Loucy (cell line): ENCODE measurements around the gene RPS6KA2.

Experiments used
- H2AFZ ChIP-seq: fragments of 200-600 bp; sonication (generic); 2 replicates; pipeline ENCODE4 v1.6.0; 2016; ENCODE audit warnings: antibody characterized with exemption, mild to moderate bottlenecking, low read length, moderate library complexity
- H3F3A ChIP-seq: fragments of 200-600 bp; 2 replicates; pipeline ENCODE4 v1.6.0; 2016; ENCODE audit warnings: antibody characterized with exemption, low read depth, mild to moderate bottlenecking
- H3K27me3 ChIP-seq: fragments of 200-600 bp; sonication (generic); 2 replicates; pipeline ENCODE4 v1.6.1; 2014; ENCODE audit warnings: low read length, mild to moderate bottlenecking; ENCODE audit not compliant: insufficient read depth, poor library complexity, severe bottlenecking
- H3K36me3 ChIP-seq: fragments of 200-600 bp; sonication (generic); 2 replicates; pipeline ENCODE4 v1.6.1; 2016; ENCODE audit warnings: low read length; ENCODE audit not compliant: insufficient read depth
- H3K4me1 ChIP-seq: fragments of 200-600 bp; sonication (generic); 2 replicates; pipeline ENCODE4 v1.5.1; 2014; ENCODE audit warnings: low read length, mild to moderate bottlenecking; ENCODE audit not compliant: insufficient read depth, poor library complexity, severe bottlenecking
- H3K4me2 ChIP-seq: fragments of 200-600 bp; sonication (generic); 2 replicates; pipeline ENCODE4 v1.6.0; 2014; ENCODE audit warnings: antibody characterized with exemption, low read length, low read depth, mild to moderate bottlenecking; ENCODE audit not compliant: poor library complexity, severe bottlenecking
- H3K4me3 ChIP-seq: fragments of 200-600 bp; sonication (generic); 2 replicates; pipeline ENCODE4 v1.5.1; 2014; ENCODE audit warnings: low read length, mild to moderate bottlenecking, mixed read lengths; ENCODE audit not compliant: poor library complexity, severe bottlenecking
- H3K79me2 ChIP-seq: fragments of 200-600 bp; sonication (generic); 2 replicates; pipeline ENCODE4 v1.6.1; 2014; ENCODE audit warnings: low read length; ENCODE audit not compliant: insufficient read depth
- H3K9ac ChIP-seq: fragments of 200-600 bp; sonication (generic); 2 replicates; pipeline ENCODE4 v1.6.0; 2014; ENCODE audit warnings: mild to moderate bottlenecking, low read depth, low read length, moderate library complexity; ENCODE audit not compliant: poor library complexity, severe bottlenecking
- H3K9me2 ChIP-seq: fragments of 200-600 bp; sonication (generic); replicated peaks from 2 replicates; pipeline ENCODE4 v1.6.1; 2016; ENCODE audit warnings: low read depth, low read length, mixed read lengths
- H3K9me3 ChIP-seq: fragments of 200-600 bp; sonication (generic); 2 replicates; pipeline ENCODE4 v1.6.1; 2014; ENCODE audit warnings: mild to moderate bottlenecking, antibody characterized with exemption, low read length, low read depth; ENCODE audit not compliant: insufficient read depth
- H4K20me1 ChIP-seq: fragments of 200-600 bp; sonication (generic); 2 replicates; pipeline ENCODE4 v1.6.0; 2014; ENCODE audit warnings: antibody characterized with exemption, low read length, mild to moderate bottlenecking; ENCODE audit not compliant: insufficient read depth, poor library complexity, severe bottlenecking
- EZH2phosphoT487 ChIP-seq: fragments of 200-600 bp; IDR thresholded peaks from 2 replicates; pipeline ENCODE4 v1.6.1; 2018; ENCODE audit warnings: antibody characterized with exemption, mild to moderate bottlenecking, moderate library complexity, borderline replicate concordance
- TF ChIP-seq, protein P1 (sequence below): fragments of 200-600 bp; sonication (generic); conservative IDR thresholded peaks from 2 replicates; pipeline ENCODE4 v1.5.1; 2014; ENCODE audit warnings: mild to moderate bottlenecking, antibody characterized with exemption, low read length

The RPS6KA2 gene

DNA sequence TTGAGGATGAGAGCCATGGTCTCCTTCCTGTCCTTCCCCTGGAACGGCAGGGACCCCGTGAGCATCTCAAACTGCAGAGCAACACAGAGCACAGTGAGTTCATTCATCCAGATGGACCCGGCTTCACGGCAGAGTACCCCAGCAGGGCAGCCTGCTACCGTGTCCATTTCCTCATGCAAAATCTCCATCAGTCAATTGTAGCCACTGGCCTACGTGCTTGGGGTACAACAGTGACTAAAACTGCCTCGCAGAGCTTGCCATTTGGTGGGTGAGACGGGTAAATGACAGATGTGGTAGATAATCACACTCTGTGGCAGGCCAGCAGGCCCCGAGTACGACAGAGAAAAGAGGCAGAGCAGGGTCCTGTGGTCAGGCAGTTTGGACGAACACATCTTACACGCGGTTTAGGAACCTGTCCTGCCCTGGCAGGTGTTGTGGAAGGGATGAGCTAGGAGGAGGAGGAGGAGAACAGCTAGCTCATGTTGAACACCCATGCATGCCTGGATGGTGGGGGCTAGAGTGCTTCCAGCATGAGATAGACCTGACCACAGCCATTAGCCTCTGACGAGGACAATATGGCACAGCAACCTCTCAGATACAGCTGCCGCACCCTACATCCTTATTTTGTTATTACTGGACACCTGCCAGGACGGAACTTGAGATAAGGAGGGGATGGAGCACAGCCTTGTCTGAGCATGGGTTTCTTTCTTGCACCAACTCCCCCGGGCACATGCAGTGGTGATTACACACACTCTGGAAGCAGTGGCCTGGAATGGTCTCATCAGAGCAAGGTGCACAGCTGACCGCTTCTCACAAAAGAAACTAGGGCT lies 136.2 kb downstream of the RPS6KA2 start:
- no peaks in the 10 kb centered on the region for H4K20me1 ChIP-seq
- no peaks in the 10 kb centered on the region for H3K27me3 ChIP-seq
- peaks cover 56% of the 10 kb centered on the region for H3K4me1 ChIP-seq
- TF ChIP-seq, protein P1, sequence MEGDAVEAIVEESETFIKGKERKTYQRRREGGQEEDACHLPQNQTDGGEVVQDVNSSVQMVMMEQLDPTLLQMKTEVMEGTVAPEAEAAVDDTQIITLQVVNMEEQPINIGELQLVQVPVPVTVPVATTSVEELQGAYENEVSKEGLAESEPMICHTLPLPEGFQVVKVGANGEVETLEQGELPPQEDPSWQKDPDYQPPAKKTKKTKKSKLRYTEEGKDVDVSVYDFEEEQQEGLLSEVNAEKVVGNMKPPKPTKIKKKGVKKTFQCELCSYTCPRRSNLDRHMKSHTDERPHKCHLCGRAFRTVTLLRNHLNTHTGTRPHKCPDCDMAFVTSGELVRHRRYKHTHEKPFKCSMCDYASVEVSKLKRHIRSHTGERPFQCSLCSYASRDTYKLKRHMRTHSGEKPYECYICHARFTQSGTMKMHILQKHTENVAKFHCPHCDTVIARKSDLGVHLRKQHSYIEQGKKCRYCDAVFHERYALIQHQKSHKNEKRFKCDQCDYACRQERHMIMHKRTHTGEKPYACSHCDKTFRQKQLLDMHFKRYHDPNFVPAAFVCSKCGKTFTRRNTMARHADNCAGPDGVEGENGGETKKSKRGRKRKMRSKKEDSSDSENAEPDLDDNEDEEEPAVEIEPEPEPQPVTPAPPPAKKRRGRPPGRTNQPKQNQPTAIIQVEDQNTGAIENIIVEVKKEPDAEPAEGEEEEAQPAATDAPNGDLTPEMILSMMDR: no peak
- TF ChIP-seq EZH2phosphoT487: no peak
- peak overlapping the region; percentile 9 for H3K4me2 ChIP-seq
- H3K36me3 ChIP-seq: peaks cover 8% of the 10 kb centered on the region; the same call in 1 of the 2 replicates
- no peaks in the 10 kb centered on the region for H3K79me2 ChIP-seq
- H3K4me3 ChIP-seq: no peak overlapping the region
- H3F3A ChIP-seq: peaks cover 17% of the 10 kb centered on the region
- H3K9ac ChIP-seq: peak overlapping the region; percentile 15
- H3K9me2 ChIP-seq: no peaks in the 10 kb centered on the region
- H3K9me3 ChIP-seq: peaks cover 22% of the 10 kb centered on the region
- no peak overlapping the region for H2AFZ ChIP-seq

DNA sequence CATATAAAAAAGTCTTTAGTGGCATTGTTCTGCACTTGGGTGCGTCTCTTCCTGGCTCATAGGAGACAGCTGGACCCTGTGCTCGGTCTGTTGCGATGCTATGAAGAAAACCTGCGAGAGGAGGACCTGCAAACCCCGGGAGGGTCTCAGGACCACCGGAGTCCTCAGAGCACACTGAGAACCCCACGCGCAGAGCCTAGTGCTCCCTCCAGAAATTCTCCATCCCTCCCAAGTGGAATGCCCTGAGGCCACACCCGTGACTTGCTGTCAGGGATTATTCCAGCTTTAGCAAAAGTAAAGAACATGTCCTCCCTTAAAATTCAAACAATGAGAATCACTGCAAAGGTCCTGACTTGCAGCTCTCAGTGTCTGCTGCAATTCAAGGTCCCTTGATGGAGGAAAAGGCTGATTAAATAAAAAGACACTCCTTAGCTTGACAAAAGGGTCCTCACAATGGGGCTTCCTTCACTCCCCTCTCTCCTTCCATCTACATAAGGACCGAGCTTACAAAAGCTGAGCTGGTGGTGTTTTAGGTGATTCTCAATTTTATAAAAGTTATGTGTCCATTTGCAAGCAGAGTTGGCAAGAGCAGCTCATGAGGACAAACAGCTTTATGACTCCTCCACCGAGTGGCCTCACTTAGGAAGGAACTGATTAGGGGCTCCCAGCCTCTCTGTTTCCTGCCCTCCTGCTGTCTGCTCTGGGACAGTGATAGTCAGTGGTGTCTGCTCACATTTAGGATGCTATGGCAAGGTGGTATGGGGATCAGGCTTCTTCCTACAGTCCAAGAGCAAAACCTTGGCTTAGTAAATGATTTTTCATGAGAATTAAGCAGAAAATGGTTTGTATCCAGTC lies 137.5 kb downstream of the RPS6KA2 start:
- H3K9ac ChIP-seq: peak overlapping the region; percentile 15
- peaks cover 17% of the 10 kb centered on the region for H3F3A ChIP-seq
- no peak overlapping the region for H3K4me3 ChIP-seq
- peak overlapping the region; percentile 5 for H3K4me2 ChIP-seq
- no peaks in the 10 kb centered on the region for H3K27me3 ChIP-seq
- no peaks in the 10 kb centered on the region for H3K79me2 ChIP-seq
- H3K4me1 ChIP-seq: peaks cover 63% of the 10 kb centered on the region
- no peaks in the 10 kb centered on the region for H4K20me1 ChIP-seq
- H3K9me2 ChIP-seq: no peaks in the 10 kb centered on the region
- peaks cover 22% of the 10 kb centered on the region for H3K9me3 ChIP-seq
- no peak for TF ChIP-seq EZH2phosphoT487
- TF ChIP-seq, protein P1: no peak
- H3K36me3 ChIP-seq: peaks cover 8% of the 10 kb centered on the region; the same call in 1 of the 2 replicates
- H2AFZ ChIP-seq: no peak overlapping the region

DNA sequence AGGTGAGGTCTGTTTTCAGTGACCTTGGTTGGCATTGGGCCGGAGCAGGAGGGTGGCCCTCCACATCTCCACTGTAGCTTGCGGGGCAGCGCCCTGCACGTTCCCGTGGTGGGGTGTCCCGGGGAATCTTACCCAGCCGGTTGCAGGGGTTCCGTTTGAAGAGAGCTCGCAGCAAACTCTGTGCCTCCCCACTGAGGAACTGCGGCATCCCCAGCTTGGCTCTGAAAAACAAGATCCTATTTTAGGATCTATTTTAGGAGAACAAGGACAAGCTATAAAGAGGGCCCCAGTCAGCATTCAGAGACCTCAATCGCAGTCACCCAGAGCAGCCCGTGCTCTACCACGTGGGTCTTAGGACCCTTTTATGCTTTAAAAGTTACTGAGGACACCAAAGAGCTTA lies 138.3 kb downstream of the RPS6KA2 start:
- Histone ChIP-seq H3K4me3 (peak overlapping the region; percentile 64), H2AFZ (no peak overlapping the region)

More for the DNA sequence above, 138.3 kb downstream of the RPS6KA2 start:
- Histone ChIP-seq H3K36me3 (peaks cover 8% of the 10 kb centered on the region; the same call in 1 of the 2 replicates), H3K4me1 (peaks cover 69% of the 10 kb centered on the region), H3K9ac (peak overlapping the region; percentile 49), H3K9me3 (peaks cover 22% of the 10 kb centered on the region), H3K9me2 (no peaks in the 10 kb centered on the region), H3K79me2 (no peaks in the 10 kb centered on the region), H3K27me3 (no peaks in the 10 kb centered on the region), H3K4me2 (peak overlapping the region; percentile 75), H3F3A (peaks cover 17% of the 10 kb centered on the region), H4K20me1 (no peaks in the 10 kb centered on the region)
- TF ChIP-seq, protein P1: no peak
- no peak for TF ChIP-seq EZH2phosphoT487
